Stimulated activated naive CD4-positive, alpha-beta T cell treated with Interleukin-2 at 50 U/mL for 16 hours (primary cell): ENCODE data around the gene HSD17B12.

Source experiments
- DNase-seq: peaks from one replicate; lab custom pipeline; 2025; lab: John Stamatoyannopoulos, UW

Gene HSD17B12

GRCh38 chr11:43688394-43688793 lies 7.9 kb downstream of the HSD17B12 start:
- DNase-seq: no peak

- DNase-seq: no peak
Measured at GRCh38 chr11:43689167-43689566, 8.6 kb downstream of the HSD17B12 start.

GRCh38 chr11:43690929-43691725 lies 10.6 kb downstream of the HSD17B12 start:
- no peak for DNase-seq

GRCh38 chr11:43691806-43692205 lies 11.3 kb downstream of the HSD17B12 start:
- DNase-seq: no peak

- no peak for DNase-seq
Measured at GRCh38 chr11:43693069-43693468, 12.5 kb downstream of the HSD17B12 start.

GRCh38 chr11:43693731-43694130 lies 13.2 kb downstream of the HSD17B12 start:
- DNase-seq: no peak

GRCh38 chr11:43694477-43694876 lies 13.9 kb downstream of the HSD17B12 start:
- DNase-seq: no peak

- DNase-seq: no peak
Measured at GRCh38 chr11:43697679-43698078, 17.1 kb downstream of the HSD17B12 start.

GRCh38 chr11:43699870-43700269 lies 19.3 kb downstream of the HSD17B12 start:
- no peak for DNase-seq

GRCh38 chr11:43706631-43707030 lies 26.1 kb downstream of the HSD17B12 start:
- no peak for DNase-seq

- no peak for DNase-seq
Measured at GRCh38 chr11:43708776-43709175, 28.2 kb downstream of the HSD17B12 start.

- DNase-seq: no peak
Measured at GRCh38 chr11:43709689-43710088, 29.2 kb downstream of the HSD17B12 start.

GRCh38 chr11:43712676-43713075 lies 32.1 kb downstream of the HSD17B12 start:
- no peak for DNase-seq

GRCh38 chr11:43718373-43718772 lies 37.8 kb downstream of the HSD17B12 start:
- no peak for DNase-seq

GRCh38 chr11:43723617-43724016 lies 43.1 kb downstream of the HSD17B12 start:
- DNase-seq: no peak

GRCh38 chr11:43732225-43732624 lies 51.7 kb downstream of the HSD17B12 start:
- DNase-seq: no peak

- no peak for DNase-seq
Measured at GRCh38 chr11:43734256-43734655, 53.7 kb downstream of the HSD17B12 start.

GRCh38 chr11:43735115-43735514 lies 54.6 kb downstream of the HSD17B12 start:
- no peak for DNase-seq

- DNase-seq: no peak
Measured at GRCh38 chr11:43735961-43736360, 55.4 kb downstream of the HSD17B12 start.

- no peak for DNase-seq
Measured at GRCh38 chr11:43736502-43737200, 56.1 kb downstream of the HSD17B12 start.

GRCh38 chr11:43737201-43737590 lies 56.7 kb downstream of the HSD17B12 start:
- DNase-seq: no peak

- no peak for DNase-seq
Measured at GRCh38 chr11:43738600-43739409, 58.3 kb downstream of the HSD17B12 start.

GRCh38 chr11:43746670-43747069 lies 66.1 kb downstream of the HSD17B12 start:
- no peak for DNase-seq
